KMS-11 (cell line): ENCODE measurements around the gene PTPN14.
"Not testable (repeated sequence)": the region's sequence is repeated elsewhere in the genome, so short reads cannot be mapped to it uniquely, and the experiment has no call there.

ENCODE experiments used
- H2AFZ ChIP-seq: fragments of 200-600 bp; sonication (generic); 2 replicates; pipeline ENCODE4 v1.6.1; 2016; ENCODE audit warnings: antibody characterized with exemption, mixed run types, low read depth
- H3K27ac ChIP-seq: fragments of 200-600 bp; sonication (generic); 2 replicates; pipeline ENCODE4 v1.6.1; 2016; ENCODE audit warnings: mild to moderate bottlenecking, mixed run types
- H3K27me3 ChIP-seq: fragments of 200-600 bp; sonication (generic); 2 replicates; pipeline ENCODE4 v1.6.1; 2017; ENCODE audit warnings: mild to moderate bottlenecking, low read depth, mixed run types, moderate library complexity; ENCODE audit not compliant: insufficient read depth
- H3K36me3 ChIP-seq: fragments of 200-600 bp; sonication (generic); 2 replicates; pipeline ENCODE4 v1.6.1; 2017; ENCODE audit warnings: mild to moderate bottlenecking, mixed run types; ENCODE audit not compliant: insufficient read depth
- H3K4me1 ChIP-seq: fragments of 200-600 bp; sonication (generic); 2 replicates; pipeline ENCODE4 v1.6.1; 2016; ENCODE audit warnings: mild to moderate bottlenecking, low read depth, mixed run types; ENCODE audit not compliant: poor library complexity, severe bottlenecking
- H3K4me2 ChIP-seq: fragments of 200-600 bp; sonication (generic); 2 replicates; pipeline ENCODE4 v1.7.0; 2016; ENCODE audit warnings: mild to moderate bottlenecking, mixed run types
- H3K4me3 ChIP-seq: fragments of 200-600 bp; sonication (generic); IDR thresholded peaks from 2 replicates; pipeline ENCODE4 v1.6.1; 2017; ENCODE audit warnings: low read depth, low read length, mixed read lengths; ENCODE audit not compliant: insufficient read depth
- H3K79me2 ChIP-seq: fragments of 200-600 bp; sonication (generic); 2 replicates; pipeline ENCODE4 v1.6.1; 2016; ENCODE audit warnings: low read depth, mixed run types; ENCODE audit not compliant: insufficient read depth
- H3K9ac ChIP-seq: fragments of 200-600 bp; sonication (generic); 2 replicates; pipeline ENCODE4 v1.6.1; 2016; ENCODE audit warnings: mild to moderate bottlenecking, mixed run types
- H4K20me1 ChIP-seq: fragments of 200-600 bp; sonication (generic); 2 replicates; pipeline ENCODE4 v1.6.1; 2016; ENCODE audit warnings: mild to moderate bottlenecking, mixed run types; ENCODE audit not compliant: insufficient read depth
- CTCF ChIP-seq: fragments of 200-600 bp; sonication (generic); conservative IDR thresholded peaks from 2 replicates; pipeline ENCODE4 v1.6.1; 2017; ENCODE audit warnings: low read depth, mild to moderate bottlenecking, antibody characterized with exemption, low read length, moderate library complexity, mixed read lengths

Gene PTPN14

GRCh38 chr1:214496126-214496525 lies 55.3 kb downstream of the PTPN14 start:
- Histone ChIP-seq H3K4me3 (no peak overlapping the region), H3K36me3 (no peaks in the 10 kb centered on the region), H4K20me1 (no peaks in the 10 kb centered on the region), H3K9ac (no peak overlapping the region), H2AFZ (no peak overlapping the region), H3K27me3 (no peaks in the 10 kb centered on the region), H3K79me2 (no peaks in the 10 kb centered on the region), H3K27ac (no peak overlapping the region), H3K4me1 (no peaks in the 10 kb centered on the region), H3K4me2 (no peak overlapping the region)
- TF ChIP-seq CTCF, result no peak

- Histone ChIP-seq H3K4me3 (no peak overlapping the region), H2AFZ (no peak overlapping the region), H3K79me2 (no peaks in the 10 kb centered on the region), H3K4me1 (no peaks in the 10 kb centered on the region), H3K27ac (no peak overlapping the region), H3K36me3 (no peaks in the 10 kb centered on the region), H3K9ac (no peak overlapping the region), H4K20me1 (no peaks in the 10 kb centered on the region), H3K27me3 (no peaks in the 10 kb centered on the region), H3K4me2 (no peak overlapping the region)
- TF ChIP-seq CTCF, result no peak
Observed at GRCh38 chr1:214494706-214495105, 56.7 kb downstream of the PTPN14 start.

- H2AFZ ChIP-seq, H3K9ac ChIP-seq, H3K4me2 ChIP-seq, H3K27ac ChIP-seq, H3K36me3 ChIP-seq, H3K27me3 ChIP-seq, H4K20me1 ChIP-seq, H3K4me1 ChIP-seq, H3K79me2 ChIP-seq, H3K4me3 ChIP-seq: not testable (repeated sequence)
Observed at GRCh38 chr1:214494179-214494578, 57.2 kb downstream of the PTPN14 start.

GRCh38 chr1:214493126-214493796 lies 58.1 kb downstream of the PTPN14 start:
- Histone ChIP-seq H3K4me2 (no peak overlapping the region), H3K4me3 (no peak overlapping the region), H3K4me1 (no peaks in the 10 kb centered on the region), H2AFZ (no peak overlapping the region), H3K36me3 (no peaks in the 10 kb centered on the region), H3K27ac (no peak overlapping the region), H3K27me3 (no peaks in the 10 kb centered on the region), H3K9ac (no peak overlapping the region), H4K20me1 (no peaks in the 10 kb centered on the region), H3K79me2 (no peaks in the 10 kb centered on the region)
- no peak for TF ChIP-seq CTCF

GRCh38 chr1:214492401-214493075 lies 58.9 kb downstream of the PTPN14 start:
- no peak overlapping the region for H3K4me3 ChIP-seq
- no peaks in the 10 kb centered on the region for H3K4me1 ChIP-seq
- no peaks in the 10 kb centered on the region for H3K27me3 ChIP-seq
- H3K36me3 ChIP-seq, result no peaks in the 10 kb centered on the region
- H3K9ac ChIP-seq, result no peak overlapping the region
- H3K27ac ChIP-seq, result no peak overlapping the region
- H3K4me2 ChIP-seq, result no peak overlapping the region
- no peak overlapping the region for H2AFZ ChIP-seq
- H4K20me1 ChIP-seq, result no peaks in the 10 kb centered on the region
- H3K79me2 ChIP-seq, result no peaks in the 10 kb centered on the region
- TF ChIP-seq CTCF, result no peak
